Esophagus muscularis mucosa (tissue), 4 donors: ENCODE results near the gene RPS25.

ENCODE experiments used
- EP300 ChIP-seq: sonication (generic); formaldehyde crosslinking; IDR thresholded peaks from one replicate; pipeline ENCODE4 v1.6.1; 2017; ENCODE audit warnings: antibody characterized with exemption
- POLR2A ChIP-seq: fragments of 450-650 bp; IDR thresholded peaks from one replicate; pipeline ENCODE4 v1.6.1; 2017; ENCODE audit warnings: antibody characterized with exemption, moderate library complexity, mild to moderate bottlenecking, low read depth
- POLR2AphosphoS5 ChIP-seq, 2 donors: sonication (generic); formaldehyde crosslinking; IDR thresholded peaks; one replicate each; pipeline ENCODE4 v1.6.1; 2017; ENCODE audit warnings: antibody characterized with exemption in 2 of 2
- TF ChIP-seq, protein P1 (sequence below), 3 experiments: fragments of 200-600 bp in 2 of 3; fragments of 450-650 bp in 1 of 3; sonication (generic) in 2 of 3; IDR thresholded peaks; one replicate each; pipeline ENCODE4 v1.5.1; 2017 to 2019; ENCODE audit warnings: antibody characterized with exemption in 3 of 3, mild to moderate bottlenecking in 2 of 3, moderate library complexity in 1 of 3

DNA sequence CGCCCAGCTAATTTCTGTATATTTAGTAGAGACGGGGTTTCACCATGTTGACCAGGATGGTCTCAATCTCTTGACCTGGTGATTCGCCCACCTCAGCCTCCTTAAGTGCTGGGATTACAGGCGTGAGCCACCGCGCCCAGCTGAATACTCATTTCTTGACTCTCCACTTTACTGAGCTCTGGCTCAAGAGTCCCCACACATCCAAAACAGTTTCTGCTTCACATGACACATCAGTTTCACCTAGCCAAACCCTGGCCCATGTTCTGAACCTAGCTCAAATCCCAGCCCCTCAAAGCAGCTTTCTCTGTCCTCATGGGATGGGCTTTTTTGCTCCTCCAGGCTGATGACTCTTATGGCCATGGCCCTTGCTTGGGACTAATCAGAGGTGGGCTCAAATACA lies 29.1 kb upstream of the RPS25 start:
- TF ChIP-seq, protein P1, sequence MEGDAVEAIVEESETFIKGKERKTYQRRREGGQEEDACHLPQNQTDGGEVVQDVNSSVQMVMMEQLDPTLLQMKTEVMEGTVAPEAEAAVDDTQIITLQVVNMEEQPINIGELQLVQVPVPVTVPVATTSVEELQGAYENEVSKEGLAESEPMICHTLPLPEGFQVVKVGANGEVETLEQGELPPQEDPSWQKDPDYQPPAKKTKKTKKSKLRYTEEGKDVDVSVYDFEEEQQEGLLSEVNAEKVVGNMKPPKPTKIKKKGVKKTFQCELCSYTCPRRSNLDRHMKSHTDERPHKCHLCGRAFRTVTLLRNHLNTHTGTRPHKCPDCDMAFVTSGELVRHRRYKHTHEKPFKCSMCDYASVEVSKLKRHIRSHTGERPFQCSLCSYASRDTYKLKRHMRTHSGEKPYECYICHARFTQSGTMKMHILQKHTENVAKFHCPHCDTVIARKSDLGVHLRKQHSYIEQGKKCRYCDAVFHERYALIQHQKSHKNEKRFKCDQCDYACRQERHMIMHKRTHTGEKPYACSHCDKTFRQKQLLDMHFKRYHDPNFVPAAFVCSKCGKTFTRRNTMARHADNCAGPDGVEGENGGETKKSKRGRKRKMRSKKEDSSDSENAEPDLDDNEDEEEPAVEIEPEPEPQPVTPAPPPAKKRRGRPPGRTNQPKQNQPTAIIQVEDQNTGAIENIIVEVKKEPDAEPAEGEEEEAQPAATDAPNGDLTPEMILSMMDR (IDR thresholded peaks at IDR 0.05) = no peak
- no peak for TF ChIP-seq POLR2A
- TF ChIP-seq EP300 = no peak
- TF ChIP-seq POLR2AphosphoS5 (IDR thresholded peaks at IDR 0.05) = no peak
